ENCODE data around the gene SPG7. TPM values are rescaled to one million over a fixed set of nuclear protein-coding genes. Genes with fewer than 3 reads are reported as not detected.
A peak's percentile ranks its signal among the peaks of the same experiment; 100 is the strongest.

The SPG7 gene
- total RNA-seq, 1 donor from 2014 or later = 166 TPM

GRCh38 chr16:89553733-89554132 lies 45.5 kb downstream of the SPG7 start:
- peaks cover 6% of the 10 kb centered on the region for H3K4me1 Mint-ChIP-seq (ENCODE audit: low read depth, unreplicated experiment)
- no peak overlapping the region for H3K27ac Mint-ChIP-seq (ENCODE audit: unreplicated experiment)
- DNase-seq = no peak
- H3K27me3 Mint-ChIP-seq (ENCODE audit: unreplicated experiment) = no peaks in the 10 kb centered on the region
- H3K4me3 Mint-ChIP-seq (ENCODE audit: unreplicated experiment) = no peak overlapping the region
- TF ChIP-seq CTCF (IDR thresholded peaks at IDR 0.05; ENCODE audit: partially characterized antibody, unreplicated experiment) = no peak
- H3K36me3 Mint-ChIP-seq (ENCODE audit: unreplicated experiment) = no peaks in the 10 kb centered on the region
- H3K9me3 Mint-ChIP-seq (ENCODE audit: unreplicated experiment) = peaks cover 8% of the 10 kb centered on the region

- no peak overlapping the region for H3K4me3 Mint-ChIP-seq (ENCODE audit: unreplicated experiment)
- peaks cover 8% of the 10 kb centered on the region for H3K9me3 Mint-ChIP-seq (ENCODE audit: unreplicated experiment)
- H3K27ac Mint-ChIP-seq (ENCODE audit: unreplicated experiment) = no peak overlapping the region
- H3K4me1 Mint-ChIP-seq (ENCODE audit: low read depth, unreplicated experiment) = peaks cover 6% of the 10 kb centered on the region
- H3K36me3 Mint-ChIP-seq (ENCODE audit: unreplicated experiment) = no peaks in the 10 kb centered on the region
- no peaks in the 10 kb centered on the region for H3K27me3 Mint-ChIP-seq (ENCODE audit: unreplicated experiment)
- no peak for DNase-seq
- no peak for TF ChIP-seq CTCF (IDR thresholded peaks at IDR 0.05; ENCODE audit: partially characterized antibody, unreplicated experiment)
Measured at GRCh38 chr16:89554343-89554742, 46.1 kb downstream of the SPG7 start.

GRCh38 chr16:89555265-89555664 lies 47.1 kb downstream of the SPG7 start:
- DNase-seq = no peak
- H3K27ac Mint-ChIP-seq (ENCODE audit: unreplicated experiment) = no peak overlapping the region
- H3K4me3 Mint-ChIP-seq (ENCODE audit: unreplicated experiment) = no peak overlapping the region
- TF ChIP-seq CTCF (IDR thresholded peaks at IDR 0.05; ENCODE audit: partially characterized antibody, unreplicated experiment) = no peak
- H3K9me3 Mint-ChIP-seq (ENCODE audit: unreplicated experiment) = peaks cover 13% of the 10 kb centered on the region
- no peaks in the 10 kb centered on the region for H3K27me3 Mint-ChIP-seq (ENCODE audit: unreplicated experiment)
- H3K4me1 Mint-ChIP-seq (ENCODE audit: low read depth, unreplicated experiment) = peaks cover 6% of the 10 kb centered on the region
- no peaks in the 10 kb centered on the region for H3K36me3 Mint-ChIP-seq (ENCODE audit: unreplicated experiment)

- DNase-seq = no peak
- Mint-ChIP-seq H3K27me3 (ENCODE audit: unreplicated experiment) (no peaks in the 10 kb centered on the region), H3K36me3 (ENCODE audit: unreplicated experiment) (no peaks in the 10 kb centered on the region), H3K4me1 (ENCODE audit: low read depth, unreplicated experiment) (peaks cover 6% of the 10 kb centered on the region), H3K4me3 (ENCODE audit: unreplicated experiment) (no peak overlapping the region), H3K9me3 (ENCODE audit: unreplicated experiment) (peaks cover 10% of the 10 kb centered on the region), H3K27ac (ENCODE audit: unreplicated experiment) (no peak overlapping the region)
- TF ChIP-seq CTCF (IDR thresholded peaks at IDR 0.05; ENCODE audit: partially characterized antibody, unreplicated experiment) = no peak
Measured at GRCh38 chr16:89555780-89556179, 47.6 kb downstream of the SPG7 start.

- H3K4me3 Mint-ChIP-seq (ENCODE audit: unreplicated experiment) = no peak overlapping the region
- H3K9me3 Mint-ChIP-seq (ENCODE audit: unreplicated experiment) = peaks cover 11% of the 10 kb centered on the region
Measured at GRCh38 chr16:89556750-89557689, 48.8 kb downstream of the SPG7 start.

More at GRCh38 chr16:89556750-89557689, 48.8 kb downstream of the SPG7 start:
- Mint-ChIP-seq H3K36me3 (ENCODE audit: unreplicated experiment) (no peaks in the 10 kb centered on the region), H3K27ac (ENCODE audit: unreplicated experiment) (no peak overlapping the region), H3K27me3 (ENCODE audit: unreplicated experiment) (peaks cover 2% of the 10 kb centered on the region), H3K4me1 (ENCODE audit: low read depth, unreplicated experiment) (peaks cover 12% of the 10 kb centered on the region)
- peak; percentile 74 for TF ChIP-seq CTCF (IDR thresholded peaks at IDR 0.05; ENCODE audit: partially characterized antibody, unreplicated experiment)
- peak; percentile 95 for DNase-seq
